BLaER1 (cell line): ENCODE results near the gene ITIH2.

ENCODE experiments used
- H3K27ac ChIP-seq: shearing (Covaris generic); formaldehyde crosslinking; 2 replicates; pipeline ENCODE4 v1.8.1; 2022
- H3K27me3 ChIP-seq: shearing (Covaris generic); formaldehyde crosslinking; 2 replicates; pipeline ENCODE4 v1.8.1; 2022
- H3K36me3 ChIP-seq: shearing (Covaris generic); formaldehyde crosslinking; 2 replicates; pipeline ENCODE4 v1.8.1; 2022
- H3K4me1 ChIP-seq: shearing (Covaris generic); formaldehyde crosslinking; 2 replicates; pipeline ENCODE4 v1.8.1; 2022
- H3K4me2 ChIP-seq: shearing (Covaris generic); formaldehyde crosslinking; 2 replicates; pipeline ENCODE4 v1.8.1; 2022
- H3K4me3 ChIP-seq: shearing (Covaris generic); formaldehyde crosslinking; 2 replicates; pipeline ENCODE4 v1.8.1; 2022
- H3K9ac ChIP-seq: shearing (Covaris generic); formaldehyde crosslinking; 2 replicates; pipeline ENCODE4 v1.8.1; 2022
- H3K9me3 ChIP-seq: shearing (Covaris generic); formaldehyde crosslinking; 2 replicates; pipeline ENCODE4 v1.8.1; 2022
- H4K20me1 ChIP-seq: shearing (Covaris generic); formaldehyde crosslinking; 2 replicates; pipeline ENCODE4 v1.8.1; 2022
- Cebpa-rat ChIP-seq: shearing (Covaris generic); IDR thresholded peaks from 2 replicates; pipeline ENCODE4 v1.8.1; 2022

Gene ITIH2

DNA sequence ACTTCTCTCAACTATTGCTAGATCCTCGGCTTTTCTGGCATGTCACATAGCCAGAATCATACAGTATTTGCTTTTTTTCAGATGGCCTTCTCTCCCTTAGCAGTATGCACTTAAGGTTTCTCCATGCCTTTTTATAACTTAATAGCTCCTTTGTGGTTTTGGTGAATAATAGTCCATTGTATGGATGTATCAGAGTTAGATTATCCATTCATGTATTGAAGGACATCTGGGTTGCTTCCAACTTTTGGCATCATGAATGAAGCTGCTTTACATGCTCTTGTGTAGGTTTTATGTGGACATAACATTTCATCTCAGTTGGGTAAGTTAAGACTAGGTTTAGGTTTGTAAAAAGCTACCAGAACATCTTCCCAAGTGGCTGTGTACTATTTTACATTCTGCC, 89.4 kb downstream of the ITIH2 start:
- Histone ChIP-seq H3K4me3 (no peak overlapping the region), H3K4me2 (no peak overlapping the region), H3K27me3 (no peaks in the 10 kb centered on the region), H3K4me1 (peaks cover 27% of the 10 kb centered on the region), H4K20me1 (peaks cover 96% of the 10 kb centered on the region), H3K27ac (no peak overlapping the region), H3K9ac (no peak overlapping the region), H3K9me3 (no peaks in the 10 kb centered on the region), H3K36me3 (peaks cover 54% of the 10 kb centered on the region)
- no peak for TF ChIP-seq Cebpa-rat

- Histone ChIP-seq H3K4me1 (peaks cover 22% of the 10 kb centered on the region), H3K4me3 (no peak overlapping the region), H3K36me3 (peaks cover 73% of the 10 kb centered on the region), H3K27me3 (no peaks in the 10 kb centered on the region), H3K4me2 (no peak overlapping the region), H4K20me1 (peaks cover 91% of the 10 kb centered on the region), H3K9me3 (no peaks in the 10 kb centered on the region), H3K27ac (no peak overlapping the region), H3K9ac (no peak overlapping the region)
- TF ChIP-seq Cebpa-rat: no peak
Observed at GRCh38 chr10:7794251-7795026, 91.3 kb downstream of the ITIH2 start.

- peaks cover 11% of the 10 kb centered on the region; the same call in 1 of the 2 replicates for H3K4me1 ChIP-seq
- H3K36me3 ChIP-seq: peaks cover 83% of the 10 kb centered on the region
- H4K20me1 ChIP-seq: peaks cover 82% of the 10 kb centered on the region
- H3K4me3 ChIP-seq: no peak overlapping the region
- H3K4me2 ChIP-seq: no peak overlapping the region
- TF ChIP-seq Cebpa-rat: no peak
- H3K9ac ChIP-seq: no peak overlapping the region
- H3K27me3 ChIP-seq: no peaks in the 10 kb centered on the region
- H3K9me3 ChIP-seq: no peaks in the 10 kb centered on the region
- H3K27ac ChIP-seq: no peak overlapping the region
Observed at GRCh38 chr10:7795605-7796004, 92.5 kb downstream of the ITIH2 start.

DNA sequence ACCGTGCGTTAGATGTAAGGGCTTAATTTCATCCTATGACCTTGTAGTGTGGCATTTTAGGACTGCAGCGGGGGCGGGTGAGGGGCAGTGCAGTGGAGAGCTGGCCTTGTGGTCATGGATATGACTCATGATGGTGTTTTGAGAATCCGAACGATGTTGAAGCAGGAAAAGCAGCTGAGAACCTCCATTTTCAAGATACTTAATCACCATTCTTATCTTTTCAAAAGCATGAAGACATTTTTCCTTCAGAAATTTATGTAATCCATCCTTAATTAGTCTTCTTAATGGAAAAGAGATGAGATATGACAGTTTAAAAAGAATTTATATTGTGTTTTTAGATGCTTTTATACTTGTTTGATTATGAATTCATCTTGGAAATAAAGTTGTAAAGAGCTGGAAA, 94.5 kb downstream of the ITIH2 start:
- Histone ChIP-seq H4K20me1 (peaks cover 73% of the 10 kb centered on the region), H3K4me1 (no peaks in the 10 kb centered on the region), H3K36me3 (peaks cover 84% of the 10 kb centered on the region), H3K27ac (no peak overlapping the region), H3K9me3 (no peaks in the 10 kb centered on the region), H3K4me3 (no peak overlapping the region), H3K4me2 (no peak overlapping the region), H3K9ac (no peak overlapping the region), H3K27me3 (no peaks in the 10 kb centered on the region)
- TF ChIP-seq Cebpa-rat: no peak
